ENCODE data around the gene FGD4. TPM values are rescaled to one million over a fixed set of nuclear protein-coding genes. Genes with fewer than 3 reads are reported as not detected.

The FGD4 gene
- total RNA-seq, 4 donors from 2014 or later, result 13.8 to 34.6 (median 20.8) TPM

DNA sequence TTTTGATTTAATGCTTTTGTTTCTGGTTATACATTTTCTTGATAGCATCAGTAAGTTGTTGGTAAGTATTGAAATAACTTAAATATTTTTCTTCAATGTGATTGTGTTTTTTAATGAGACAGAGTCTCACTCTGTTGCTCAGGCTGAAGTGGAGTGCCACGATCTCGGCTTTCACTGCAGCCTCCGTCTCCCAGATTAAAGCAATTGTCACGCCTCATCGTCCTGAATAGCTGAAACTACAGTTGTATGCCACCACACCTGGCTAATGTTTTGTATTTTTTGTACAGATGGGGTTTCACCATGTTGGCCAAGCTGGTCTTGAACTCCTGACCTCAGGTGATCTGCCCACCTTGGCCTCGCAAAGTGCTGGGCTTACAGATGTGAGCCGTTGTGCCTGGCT is 78.8 kb downstream of the FGD4 start:
- no peaks in the 10 kb centered on the region for H3K36me3 ChIP-seq
- TF ChIP-seq POLR2A (IDR thresholded peaks at IDR 0.05), result no peak
- TF ChIP-seq, protein P1, sequence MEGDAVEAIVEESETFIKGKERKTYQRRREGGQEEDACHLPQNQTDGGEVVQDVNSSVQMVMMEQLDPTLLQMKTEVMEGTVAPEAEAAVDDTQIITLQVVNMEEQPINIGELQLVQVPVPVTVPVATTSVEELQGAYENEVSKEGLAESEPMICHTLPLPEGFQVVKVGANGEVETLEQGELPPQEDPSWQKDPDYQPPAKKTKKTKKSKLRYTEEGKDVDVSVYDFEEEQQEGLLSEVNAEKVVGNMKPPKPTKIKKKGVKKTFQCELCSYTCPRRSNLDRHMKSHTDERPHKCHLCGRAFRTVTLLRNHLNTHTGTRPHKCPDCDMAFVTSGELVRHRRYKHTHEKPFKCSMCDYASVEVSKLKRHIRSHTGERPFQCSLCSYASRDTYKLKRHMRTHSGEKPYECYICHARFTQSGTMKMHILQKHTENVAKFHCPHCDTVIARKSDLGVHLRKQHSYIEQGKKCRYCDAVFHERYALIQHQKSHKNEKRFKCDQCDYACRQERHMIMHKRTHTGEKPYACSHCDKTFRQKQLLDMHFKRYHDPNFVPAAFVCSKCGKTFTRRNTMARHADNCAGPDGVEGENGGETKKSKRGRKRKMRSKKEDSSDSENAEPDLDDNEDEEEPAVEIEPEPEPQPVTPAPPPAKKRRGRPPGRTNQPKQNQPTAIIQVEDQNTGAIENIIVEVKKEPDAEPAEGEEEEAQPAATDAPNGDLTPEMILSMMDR (IDR thresholded peaks at IDR 0.05), result no peak
- no peaks in the 10 kb centered on the region for H3K27me3 ChIP-seq
- intact Hi-C loops (cut with DNase I; ENCODE audit: low total_unique reads), result no loop called here
- no peak overlapping the region for H3K4me3 ChIP-seq
- no peak overlapping the region for H3K27ac ChIP-seq
- no peaks in the 10 kb centered on the region for H3K9me3 ChIP-seq
- H3K4me1 ChIP-seq, result no peaks in the 10 kb centered on the region
- DNase-seq, result no peak

DNA sequence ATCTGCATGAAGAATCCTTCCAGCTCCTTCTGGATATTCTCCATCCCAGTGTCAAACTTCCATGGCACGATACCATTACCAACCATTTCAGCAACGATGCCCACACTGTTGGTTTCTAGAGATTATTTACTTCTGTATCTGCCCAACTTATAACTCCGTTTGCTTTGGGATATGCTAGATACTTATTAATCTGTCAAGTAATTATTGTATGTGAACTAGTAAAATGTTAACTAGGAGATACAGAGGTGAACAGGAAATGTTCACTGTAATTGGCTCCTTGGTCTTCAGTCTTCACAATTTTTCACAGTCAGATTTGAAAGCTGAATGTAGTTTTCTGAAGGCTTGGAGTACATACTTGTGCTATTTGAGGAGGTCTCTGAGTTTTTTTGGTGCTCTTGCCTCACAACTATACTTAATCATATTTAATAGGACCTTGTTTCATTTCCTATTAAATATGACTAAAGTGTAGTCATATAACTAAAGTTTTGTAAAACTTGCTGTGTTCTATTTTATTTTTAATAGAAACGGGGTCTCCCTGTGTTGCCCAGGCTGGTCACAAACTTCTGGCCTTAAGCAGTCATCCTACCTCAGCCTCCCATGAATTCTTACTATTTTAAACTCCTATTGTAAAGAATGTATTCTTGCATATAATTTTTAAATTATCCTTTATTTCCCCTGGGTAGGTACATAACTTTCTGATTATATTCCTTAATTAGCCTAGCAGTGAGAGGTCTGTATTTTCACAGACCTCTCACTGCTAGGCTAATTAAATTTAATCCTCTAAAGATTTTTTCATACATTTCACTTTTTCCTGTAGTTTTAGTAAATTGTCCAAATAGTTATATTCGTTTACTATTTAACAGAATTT is 79.7 kb downstream of the FGD4 start:
- intact Hi-C loops (cut with DNase I; ENCODE audit: low total_unique reads), result no loop called here
- Histone ChIP-seq H3K9me3 (no peaks in the 10 kb centered on the region), H3K27ac (no peak overlapping the region), H3K4me1 (no peaks in the 10 kb centered on the region), H3K36me3 (no peaks in the 10 kb centered on the region), H3K4me3 (no peak overlapping the region), H3K27me3 (no peaks in the 10 kb centered on the region)
- no peak for DNase-seq
- TF ChIP-seq, protein P1 (IDR thresholded peaks at IDR 0.05), result no peak
- no peak for TF ChIP-seq POLR2A (IDR thresholded peaks at IDR 0.05)

DNA sequence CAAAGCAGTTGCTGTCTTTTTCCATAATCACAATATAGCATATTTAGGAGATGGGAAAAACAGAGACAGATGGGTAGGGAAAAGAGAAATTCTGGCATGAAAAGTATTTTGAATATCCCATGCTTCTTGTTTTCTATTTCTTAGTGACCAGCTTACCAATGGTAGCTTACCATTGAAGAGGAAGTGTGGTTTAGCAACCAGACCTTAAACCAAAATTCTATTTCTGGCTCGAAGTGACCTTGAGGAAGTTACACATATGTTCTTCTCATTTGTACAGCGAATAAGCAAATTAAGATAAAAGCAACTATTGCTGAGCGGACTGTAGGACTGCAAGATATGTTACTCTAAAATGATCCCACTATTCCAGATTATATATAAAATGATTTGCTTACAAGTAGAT is 82.9 kb downstream of the FGD4 start:
- intact Hi-C loops (cut with DNase I; ENCODE audit: low total_unique reads), result no loop called here
- Histone ChIP-seq H3K9me3 (no peaks in the 10 kb centered on the region), H3K27me3 (no peaks in the 10 kb centered on the region), H3K4me1 (no peaks in the 10 kb centered on the region), H3K27ac (no peak overlapping the region), H3K4me3 (no peak overlapping the region), H3K36me3 (no peaks in the 10 kb centered on the region)
- TF ChIP-seq, protein P1 (IDR thresholded peaks at IDR 0.05), result no peak
- TF ChIP-seq POLR2A (IDR thresholded peaks at IDR 0.05), result no peak
- DNase-seq, result no peak

DNA sequence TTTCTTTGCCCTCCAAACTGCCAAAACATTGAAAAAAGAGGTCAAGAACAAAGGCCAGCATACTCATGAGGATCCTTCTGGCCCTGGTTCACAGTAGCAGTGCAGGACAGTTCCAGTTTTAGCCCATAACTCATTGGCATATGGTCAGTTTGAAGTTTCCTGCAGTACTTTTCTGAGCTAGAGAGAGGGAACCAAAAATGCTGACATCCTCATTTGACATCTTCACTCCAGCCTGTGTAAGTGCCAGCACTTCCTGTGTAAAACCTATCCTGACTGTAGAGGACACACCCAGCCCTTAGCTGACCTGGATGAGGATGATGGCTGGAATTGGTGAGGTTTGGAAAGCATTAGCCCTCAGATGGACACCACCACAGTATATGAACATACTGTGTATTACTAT is 84.1 kb downstream of the FGD4 start:
- Histone ChIP-seq H3K36me3 (no peaks in the 10 kb centered on the region), H3K27ac (no peak overlapping the region), H3K27me3 (no peaks in the 10 kb centered on the region), H3K4me1 (no peaks in the 10 kb centered on the region), H3K9me3 (no peaks in the 10 kb centered on the region), H3K4me3 (no peak overlapping the region)
- intact Hi-C loops (cut with DNase I; ENCODE audit: low total_unique reads), result no loop called here
- no peak for DNase-seq
- TF ChIP-seq POLR2A (IDR thresholded peaks at IDR 0.05), result no peak
- TF ChIP-seq, protein P1 (IDR thresholded peaks at IDR 0.05), result no peak

DNA sequence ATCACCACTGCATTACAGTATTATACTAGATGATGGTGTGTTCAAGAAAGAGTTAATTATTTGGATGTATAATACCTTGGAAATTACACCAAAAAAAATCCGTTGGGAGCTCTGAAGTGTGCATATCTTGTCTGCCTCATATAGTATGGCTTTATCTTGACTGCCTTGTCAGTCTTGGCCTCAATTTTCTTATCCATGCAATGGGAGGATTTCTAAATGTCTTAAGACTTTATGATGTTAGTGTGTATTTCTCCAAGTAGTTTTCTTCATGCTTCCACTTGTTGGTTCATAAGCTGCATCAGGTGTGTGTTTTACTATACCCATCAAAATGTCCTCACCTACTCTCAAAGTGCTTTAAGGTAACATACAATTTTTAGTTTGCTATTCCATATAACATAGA is 84.6 kb downstream of the FGD4 start:
- intact Hi-C loops (cut with DNase I; ENCODE audit: low total_unique reads), result no loop called here
- Histone ChIP-seq H3K4me1 (no peaks in the 10 kb centered on the region), H3K27ac (no peak overlapping the region), H3K36me3 (no peaks in the 10 kb centered on the region), H3K9me3 (no peaks in the 10 kb centered on the region), H3K4me3 (no peak overlapping the region), H3K27me3 (no peaks in the 10 kb centered on the region)
- DNase-seq, result no peak
- TF ChIP-seq POLR2A (IDR thresholded peaks at IDR 0.05), result no peak
- TF ChIP-seq, protein P1 (IDR thresholded peaks at IDR 0.05), result no peak
